Measurements from ENCODE around the gene SEMA4B.
"Not testable (repeated sequence)": the region's sequence is repeated elsewhere in the genome, so short reads cannot be mapped to it uniquely, and the experiment has no call there.

Gene SEMA4B

GRCh38 chr15:90268415-90268814, 67.3 kb downstream of the SEMA4B start:
- no peak for TF ChIP-seq CTCF (IDR thresholded peaks at IDR 0.05; ENCODE audit: control extremely low read depth, extremely low read depth, low read depth, missing control alignments)
- no peak for DNase-seq (ENCODE audit: extremely low spot score)
- CTCF ChIA-PET, result interaction anchor here (0.8 to 1.7 kb wide), 3 partner anchors 18 to 51 kb away, joined by 3 to 7 read pairs (median 4); no protein-coding TSS in a partner anchor
- POLR2A ChIA-PET, result interaction anchor here (0.5 to 0.6 kb wide), 2 partner anchors 117 to 180 kb away, joined by 4 to 6 read pairs; no protein-coding TSS in a partner anchor

GRCh38 chr15:90270502-90271150, 69.5 kb downstream of the SEMA4B start:
- ChIA-PET CTCF (interaction anchor here (1.1 to 1.6 kb wide), 5 partner anchors 9 to 31 kb away, joined by 3 to 6 read pairs (median 4); no protein-coding TSS in a partner anchor), POLR2A (interaction anchor here (0.8 to 1.7 kb wide), 2 partner anchors 22 to 37 kb away, joined by 3 read pairs; partner anchors contain the start of genes CIB1 and GDPGP1)
- no peak for DNase-seq (ENCODE audit: extremely low spot score)

DNA sequence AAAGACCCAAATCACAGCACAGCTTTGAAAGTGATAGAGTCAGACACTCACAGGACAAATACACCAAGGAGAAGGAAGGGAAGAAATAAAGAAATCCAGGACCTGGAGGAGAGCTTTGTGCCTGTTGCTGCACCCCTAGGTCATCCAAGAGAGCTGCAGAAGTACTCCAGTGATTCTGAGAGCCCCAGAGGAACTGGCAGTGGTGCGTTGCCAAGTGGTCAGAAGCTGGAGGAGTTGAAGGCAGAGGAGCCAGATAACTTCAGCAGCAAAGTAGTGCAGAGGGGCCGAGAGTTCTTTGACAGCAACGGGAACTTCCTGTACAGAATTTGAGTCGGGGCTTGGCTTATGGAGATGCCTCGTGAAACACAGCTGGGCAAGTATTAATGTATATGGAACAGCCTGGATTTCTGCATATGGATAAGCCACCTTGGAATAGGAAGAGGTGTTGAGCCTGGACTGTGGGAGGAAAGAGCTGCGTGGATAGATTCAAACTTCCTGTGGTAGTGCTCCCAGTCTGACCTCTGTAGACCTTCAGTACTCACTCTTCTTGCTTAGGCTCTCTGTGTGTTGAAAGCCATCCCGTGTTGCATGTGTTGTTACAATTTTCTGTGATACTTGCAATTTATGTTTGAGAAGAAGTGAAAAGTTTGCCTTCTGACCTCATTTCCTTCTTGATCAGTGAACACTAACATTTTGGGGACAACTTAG, 70.5 kb downstream of the SEMA4B start:
- ChIA-PET POLR2A (interaction anchor here (0.5 to 1.7 kb wide), 3 partner anchors 23 to 111 kb away, joined by 3 to 4 read pairs (median 3); partner anchors contain the start of genes CIB1 and GDPGP1), CTCF (interaction anchor here (1.4 kb wide), 1 partner anchor 9 kb away, joined by 3 read pairs; no protein-coding TSS in a partner anchor)
- DNase-seq (ENCODE audit: extremely low spot score), result no peak
- TF ChIP-seq CTCF (IDR thresholded peaks at IDR 0.05; ENCODE audit: control extremely low read depth, extremely low read depth, low read depth, missing control alignments), result no peak

More at GRCh38 chr15:90270502-90271150, 69.5 kb downstream of the SEMA4B start:
- no peak for TF ChIP-seq CTCF (IDR thresholded peaks at IDR 0.05; ENCODE audit: control extremely low read depth, extremely low read depth, low read depth, missing control alignments)

- POLR2A ChIA-PET, result interaction anchor here (0.7 kb wide), 1 partner anchor 331 kb away, joined by 5 read pairs; no protein-coding TSS in a partner anchor
- DNase-seq (ENCODE audit: extremely low spot score); CTCF ChIA-PET: not testable (repeated sequence)
These were observed 77.3 kb downstream of the SEMA4B start for GRCh38 chr15:90278467-90278866.
